PFSK-1 (cell line): Measurements from ENCODE around the gene NEGR1.

Experiments used
- FOXP2 ChIP-seq: optimal IDR thresholded peaks from 2 replicates; pipeline ENCODE3; 2011; ENCODE audit warnings: borderline replicate concordance, control low read depth, inconsistent platforms; ENCODE audit not compliant: insufficient read depth; ENCODE audit errors: extremely low read length, extremely low read depth
- POLR2AphosphoS5 ChIP-seq: IDR thresholded peaks from 2 replicates; pipeline ENCODE4 v1.6.1; 2012; ENCODE audit warnings: low read depth, mild to moderate bottlenecking, control low read depth, low read length, moderate library complexity
- SIN3A ChIP-seq: IDR thresholded peaks from 2 replicates; pipeline ENCODE4 v1.6.1; 2012; ENCODE audit warnings: mild to moderate bottlenecking, low read length, moderate library complexity, borderline replicate concordance; ENCODE audit not compliant: insufficient read depth
- TAF1 ChIP-seq: IDR thresholded peaks from 2 replicates; pipeline ENCODE4 v1.6.1; 2012; ENCODE audit warnings: low read length, control low read depth, borderline replicate concordance; ENCODE audit not compliant: insufficient read depth
- TF ChIP-seq, protein P1 (sequence below), 2 experiments: IDR thresholded peaks; 2 replicates each; pipeline versions ENCODE4 v1.6.1 to v1.8.0; 2011 to 2012; ENCODE audit warnings: low read depth in 2 of 2, low read length in 2 of 2, control low read depth in 1 of 2, inconsistent platforms in 1 of 2, mild to moderate bottlenecking in 1 of 2, moderate library complexity in 1 of 2; ENCODE audit not compliant: insufficient read depth in 1 of 2

NEGR1 gene

DNA sequence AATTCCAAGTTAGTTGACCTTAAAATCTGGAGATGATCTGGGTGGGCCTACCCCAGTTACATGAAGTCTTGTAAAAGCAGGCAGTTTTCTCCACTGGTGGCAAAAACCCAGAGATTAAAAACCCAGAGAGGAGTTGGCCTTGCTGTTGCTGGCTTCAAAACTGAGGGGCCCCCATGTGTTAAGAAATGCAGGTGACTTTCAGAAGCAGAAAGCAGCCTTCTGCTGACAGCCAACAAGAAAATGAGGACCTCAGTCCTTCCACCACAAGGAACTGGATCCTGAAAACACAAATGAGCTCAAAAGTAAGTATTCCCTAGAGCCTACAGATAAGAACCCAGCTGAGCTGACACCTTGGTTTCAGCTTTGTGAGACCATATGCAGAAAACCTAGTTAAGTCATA lies 857.8 kb downstream of the NEGR1 start:
- TF ChIP-seq POLR2AphosphoS5: no peak
- no peak for TF ChIP-seq FOXP2
- no peak for TF ChIP-seq TAF1
- no peak for TF ChIP-seq SIN3A
- TF ChIP-seq, protein P1, sequence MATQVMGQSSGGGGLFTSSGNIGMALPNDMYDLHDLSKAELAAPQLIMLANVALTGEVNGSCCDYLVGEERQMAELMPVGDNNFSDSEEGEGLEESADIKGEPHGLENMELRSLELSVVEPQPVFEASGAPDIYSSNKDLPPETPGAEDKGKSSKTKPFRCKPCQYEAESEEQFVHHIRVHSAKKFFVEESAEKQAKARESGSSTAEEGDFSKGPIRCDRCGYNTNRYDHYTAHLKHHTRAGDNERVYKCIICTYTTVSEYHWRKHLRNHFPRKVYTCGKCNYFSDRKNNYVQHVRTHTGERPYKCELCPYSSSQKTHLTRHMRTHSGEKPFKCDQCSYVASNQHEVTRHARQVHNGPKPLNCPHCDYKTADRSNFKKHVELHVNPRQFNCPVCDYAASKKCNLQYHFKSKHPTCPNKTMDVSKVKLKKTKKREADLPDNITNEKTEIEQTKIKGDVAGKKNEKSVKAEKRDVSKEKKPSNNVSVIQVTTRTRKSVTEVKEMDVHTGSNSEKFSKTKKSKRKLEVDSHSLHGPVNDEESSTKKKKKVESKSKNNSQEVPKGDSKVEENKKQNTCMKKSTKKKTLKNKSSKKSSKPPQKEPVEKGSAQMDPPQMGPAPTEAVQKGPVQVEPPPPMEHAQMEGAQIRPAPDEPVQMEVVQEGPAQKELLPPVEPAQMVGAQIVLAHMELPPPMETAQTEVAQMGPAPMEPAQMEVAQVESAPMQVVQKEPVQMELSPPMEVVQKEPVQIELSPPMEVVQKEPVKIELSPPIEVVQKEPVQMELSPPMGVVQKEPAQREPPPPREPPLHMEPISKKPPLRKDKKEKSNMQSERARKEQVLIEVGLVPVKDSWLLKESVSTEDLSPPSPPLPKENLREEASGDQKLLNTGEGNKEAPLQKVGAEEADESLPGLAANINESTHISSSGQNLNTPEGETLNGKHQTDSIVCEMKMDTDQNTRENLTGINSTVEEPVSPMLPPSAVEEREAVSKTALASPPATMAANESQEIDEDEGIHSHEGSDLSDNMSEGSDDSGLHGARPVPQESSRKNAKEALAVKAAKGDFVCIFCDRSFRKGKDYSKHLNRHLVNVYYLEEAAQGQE (IDR thresholded peaks at IDR 0.05; ENCODE audit: insufficient read depth in 1 of 2, low read depth in 2 of 2, low read length in 2 of 2): no peak

DNA sequence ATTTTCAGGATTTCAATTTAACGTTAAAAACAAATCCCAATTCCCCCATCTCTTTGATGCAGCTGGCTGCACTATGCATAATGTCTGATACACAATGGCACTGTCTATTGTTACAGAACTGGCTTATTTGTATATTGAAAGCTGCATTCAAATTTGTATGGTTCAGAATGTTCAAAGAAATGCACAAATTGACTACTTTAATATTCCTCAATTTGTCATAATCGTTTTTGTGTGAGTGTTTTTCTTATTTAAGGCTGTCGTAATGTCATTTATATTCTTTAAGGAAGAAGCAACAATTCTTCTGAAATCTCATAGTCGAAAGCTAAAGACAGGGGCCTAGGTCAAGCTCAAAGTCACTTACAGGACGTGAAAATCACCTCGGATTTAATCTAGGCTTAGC lies 860.1 kb downstream of the NEGR1 start:
- TF ChIP-seq, protein P1 (IDR thresholded peaks at IDR 0.05; ENCODE audit: insufficient read depth in 1 of 2, low read depth in 2 of 2, low read length in 2 of 2): no peak
- TF ChIP-seq FOXP2 (no peak), POLR2AphosphoS5 (no peak), SIN3A (no peak), TAF1 (no peak)

DNA sequence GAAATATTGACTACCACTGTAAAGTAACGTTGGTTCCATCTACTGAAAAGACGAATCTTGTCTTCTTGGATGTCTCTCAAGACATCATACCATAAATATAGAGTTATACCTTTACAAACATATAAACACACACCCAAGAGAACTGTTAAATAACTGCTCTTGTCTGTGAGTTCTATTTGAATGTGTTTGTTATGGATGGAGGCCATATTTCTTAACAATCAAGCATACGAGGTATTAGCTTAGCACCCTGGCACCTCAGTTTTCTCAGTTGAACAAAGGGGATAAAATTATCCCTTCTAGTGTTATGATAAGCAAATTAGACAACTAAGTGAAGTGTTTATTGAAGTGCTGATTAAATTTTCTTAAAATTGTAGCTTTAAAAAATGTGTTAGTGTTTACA lies 864.9 kb downstream of the NEGR1 start:
- TF ChIP-seq FOXP2 (no peak), SIN3A (no peak), POLR2AphosphoS5 (no peak), TAF1 (no peak)
- TF ChIP-seq, protein P1 (IDR thresholded peaks at IDR 0.05; ENCODE audit: insufficient read depth in 1 of 2, low read depth in 2 of 2, low read length in 2 of 2): no peak

GRCh38 chr1:71414179-71414578 lies 868.2 kb downstream of the NEGR1 start:
- TF ChIP-seq, protein P1 (IDR thresholded peaks at IDR 0.05; ENCODE audit: insufficient read depth in 1 of 2, low read depth in 2 of 2, low read length in 2 of 2): no peak
- TF ChIP-seq POLR2AphosphoS5 (no peak), SIN3A (no peak), TAF1 (no peak), FOXP2 (no peak)
